ENCODE measurements around the gene TM9SF1. TPM values are rescaled to one million over a fixed set of nuclear protein-coding genes. Genes with fewer than 3 reads are reported as not detected.
A peak's percentile ranks its signal among the peaks of the same experiment; 100 is the strongest.

Gene TM9SF1
- total RNA-seq, 4 donors from 2014 or later, result 44.6 to 64.4 (median 52.9) TPM

DNA sequence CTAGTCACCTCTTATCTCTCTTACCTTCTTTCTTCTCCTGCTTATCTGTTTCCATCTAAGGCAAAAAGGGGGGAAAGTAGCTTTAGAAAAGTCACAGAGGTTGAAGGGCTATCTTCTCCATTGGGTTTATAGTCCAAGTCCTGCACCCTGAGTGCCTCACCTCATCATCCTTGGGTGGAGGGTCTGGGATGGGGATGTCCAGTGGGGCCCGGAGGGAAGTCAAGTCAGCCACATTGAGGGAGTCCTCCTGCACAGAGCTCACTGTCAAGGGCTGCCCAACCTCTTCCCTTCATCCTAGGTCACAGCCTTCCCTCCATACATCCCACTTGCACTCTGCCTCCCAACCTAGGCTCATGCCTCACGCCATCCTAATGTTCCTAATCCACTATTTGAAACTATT is 50.0 kb downstream of the TM9SF1 start:
- no peak for TF ChIP-seq POLR2A (IDR thresholded peaks at IDR 0.05)
- TF ChIP-seq, protein P1, sequence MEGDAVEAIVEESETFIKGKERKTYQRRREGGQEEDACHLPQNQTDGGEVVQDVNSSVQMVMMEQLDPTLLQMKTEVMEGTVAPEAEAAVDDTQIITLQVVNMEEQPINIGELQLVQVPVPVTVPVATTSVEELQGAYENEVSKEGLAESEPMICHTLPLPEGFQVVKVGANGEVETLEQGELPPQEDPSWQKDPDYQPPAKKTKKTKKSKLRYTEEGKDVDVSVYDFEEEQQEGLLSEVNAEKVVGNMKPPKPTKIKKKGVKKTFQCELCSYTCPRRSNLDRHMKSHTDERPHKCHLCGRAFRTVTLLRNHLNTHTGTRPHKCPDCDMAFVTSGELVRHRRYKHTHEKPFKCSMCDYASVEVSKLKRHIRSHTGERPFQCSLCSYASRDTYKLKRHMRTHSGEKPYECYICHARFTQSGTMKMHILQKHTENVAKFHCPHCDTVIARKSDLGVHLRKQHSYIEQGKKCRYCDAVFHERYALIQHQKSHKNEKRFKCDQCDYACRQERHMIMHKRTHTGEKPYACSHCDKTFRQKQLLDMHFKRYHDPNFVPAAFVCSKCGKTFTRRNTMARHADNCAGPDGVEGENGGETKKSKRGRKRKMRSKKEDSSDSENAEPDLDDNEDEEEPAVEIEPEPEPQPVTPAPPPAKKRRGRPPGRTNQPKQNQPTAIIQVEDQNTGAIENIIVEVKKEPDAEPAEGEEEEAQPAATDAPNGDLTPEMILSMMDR (IDR thresholded peaks at IDR 0.05), result no peak
- DNase-seq (ENCODE audit: low spot score in 2 of 2), result no peak
- intact Hi-C loops (cut with DNase I; ENCODE audit: low total_unique reads), result no loop called here
- H3K4me3 ChIP-seq (ENCODE audit: low read depth, poor library complexity, severe bottlenecking), result no peak overlapping the region
- WGBS, 2 donors, result 95 to 97% methylated on average over 2 of the region's 2 CpGs

DNA sequence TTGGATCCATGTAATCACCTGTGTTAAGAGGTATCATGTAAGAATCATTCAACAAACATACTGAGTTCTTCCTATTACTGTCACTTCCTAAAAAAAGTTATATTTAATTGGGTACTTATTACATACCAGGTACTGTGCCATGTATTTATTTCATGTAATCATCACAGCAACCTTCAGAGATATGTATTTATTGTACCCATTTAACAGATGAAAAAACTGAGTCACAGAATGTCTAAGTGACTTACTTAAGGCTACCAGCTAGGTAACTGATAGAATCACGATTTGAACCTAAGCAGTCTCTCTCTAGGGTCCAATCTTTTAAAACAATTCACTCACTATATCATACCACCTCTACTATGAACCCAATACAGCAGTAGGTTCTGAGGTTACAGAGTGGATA is 50.8 kb downstream of the TM9SF1 start:
- 95 to 97% methylated on average over 1 of the region's 1 CpG for WGBS, 2 donors
- TF ChIP-seq, protein P1 (IDR thresholded peaks at IDR 0.05), result no peak
- no peak for TF ChIP-seq POLR2A (IDR thresholded peaks at IDR 0.05)
- no peak overlapping the region for H3K4me3 ChIP-seq (ENCODE audit: low read depth, poor library complexity, severe bottlenecking)
- no peak for DNase-seq (ENCODE audit: low spot score in 2 of 2)
- intact Hi-C loops (cut with DNase I; ENCODE audit: low total_unique reads), result no loop called here

DNA sequence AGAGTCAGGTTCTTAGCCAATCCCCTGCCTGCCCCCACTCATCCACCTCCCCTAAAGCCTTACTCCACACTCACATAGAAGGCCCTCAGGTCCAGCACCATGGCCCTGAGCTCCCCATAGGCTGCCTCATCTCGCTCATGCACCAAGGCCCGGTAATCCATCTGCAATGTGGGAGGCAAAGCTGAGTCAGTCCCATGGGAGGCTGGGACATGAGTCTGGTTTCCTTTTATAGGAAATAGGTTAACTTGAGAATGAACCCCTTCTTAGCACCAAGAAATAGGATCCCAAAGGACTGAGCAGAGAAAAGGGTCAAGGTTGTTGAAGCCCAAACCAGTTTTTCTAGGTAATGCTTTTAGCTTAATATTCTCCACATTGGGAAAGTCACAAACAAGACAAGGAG is 51.7 kb downstream of the TM9SF1 start:
- TF ChIP-seq, protein P1 (IDR thresholded peaks at IDR 0.05), result no peak
- no peak for TF ChIP-seq POLR2A (IDR thresholded peaks at IDR 0.05)
- DNase-seq (ENCODE audit: low spot score in 2 of 2), result no peak
- intact Hi-C loops (cut with DNase I; ENCODE audit: low total_unique reads), result no loop called here
- WGBS, 2 donors, result 82 to 91% methylated on average over 2 of the region's 2 CpGs
- H3K4me3 ChIP-seq (ENCODE audit: low read depth, poor library complexity, severe bottlenecking), result no peak overlapping the region

DNA sequence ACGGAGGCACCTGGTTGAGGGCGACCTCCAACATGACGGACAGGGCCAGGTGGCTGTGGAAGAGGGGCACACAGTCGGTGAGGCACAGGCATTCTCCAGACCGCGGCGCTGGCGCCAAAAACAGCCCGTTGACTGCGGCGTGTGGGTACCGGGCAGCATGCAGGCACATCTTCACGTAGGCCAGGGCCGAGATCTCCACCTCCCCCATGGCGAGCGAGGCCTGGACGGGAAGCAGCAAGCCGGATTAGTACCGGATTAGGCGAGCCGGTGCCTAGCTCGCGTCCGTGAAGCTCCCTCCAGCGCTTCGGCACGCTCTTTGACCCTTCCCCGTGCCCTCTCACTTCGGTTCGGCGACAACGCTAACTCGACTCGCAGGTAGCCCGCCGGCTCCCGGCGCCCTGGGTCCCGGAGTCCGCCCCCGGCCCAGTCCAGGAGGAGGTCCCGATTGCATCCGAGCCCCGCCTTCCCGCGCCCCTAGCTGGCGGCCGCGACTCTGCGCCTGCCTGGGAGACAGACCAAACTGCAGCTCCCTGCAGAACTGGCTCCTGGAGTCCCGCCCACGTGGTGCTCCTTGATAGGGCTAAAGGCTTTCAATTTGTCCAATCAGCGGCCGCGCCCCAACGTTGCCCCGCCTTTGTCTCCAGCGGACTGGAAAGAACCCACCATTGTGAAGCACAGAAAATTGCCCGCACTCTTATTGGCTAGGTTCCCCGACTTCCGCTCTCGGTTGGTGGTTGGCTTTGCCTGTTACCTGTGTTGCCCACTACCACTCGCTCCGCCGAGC is 54.0 kb downstream of the TM9SF1 start, which contains the start of gene EMC9:
TSS of gene EMC9 (minus strand) at position 495 of the 784 bp plus-strand sequence. CDS start at position 208, 287 bp downstream.
- TF ChIP-seq, protein P1 (IDR thresholded peaks at IDR 0.05), result peak in 1 of 3 donors; percentile 47
- TF ChIP-seq POLR2A (IDR thresholded peaks at IDR 0.05), result no peak
- intact Hi-C loops (cut with DNase I; ENCODE audit: low total_unique reads), result loop anchor here (2.0 kb wide), 1 partner anchor 28 kb away; no protein-coding TSS in a partner anchor
- H3K4me3 ChIP-seq (ENCODE audit: low read depth, poor library complexity, severe bottlenecking), result peak within 1 kb of the TSS; percentile 66
- WGBS, 2 donors, result 0 to 1% methylated on average over 61 to 65 of the region's 65 CpGs
- DNase-seq (ENCODE audit: low spot score in 2 of 2), result peak; percentile 100

DNA sequence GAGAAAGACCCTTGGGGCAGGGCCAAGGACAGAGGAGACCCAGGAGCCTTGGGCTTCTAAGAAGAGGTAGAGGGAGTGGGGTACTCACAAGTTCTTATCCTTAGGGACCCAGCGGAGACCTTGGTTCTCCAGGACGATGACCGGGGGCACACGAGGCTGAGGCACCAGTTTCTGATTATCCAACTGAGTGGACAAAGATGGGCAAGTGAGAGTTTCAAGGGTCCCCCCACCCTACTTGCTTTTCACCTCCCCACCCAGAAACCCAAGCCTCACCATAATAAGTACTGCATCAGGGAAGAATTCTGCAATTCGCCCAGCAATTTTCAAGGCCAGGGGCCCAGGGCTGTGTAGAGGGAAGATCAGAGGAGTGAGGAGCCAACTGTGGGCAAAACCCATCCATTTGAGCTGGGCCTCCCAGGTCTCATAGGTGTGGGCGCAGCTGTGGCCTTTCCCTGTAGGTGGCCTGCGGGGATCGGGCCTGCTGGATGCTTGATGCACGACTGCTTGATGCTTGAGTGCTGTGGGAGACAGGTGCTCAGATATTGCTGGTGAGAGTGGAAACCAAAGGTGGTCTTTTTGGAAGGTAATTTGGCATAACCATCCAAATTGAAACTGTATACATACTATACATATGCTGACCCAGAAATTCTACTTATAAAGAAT is 55.8 kb downstream of the TM9SF1 start:
- 91 to 93% methylated on average over 9 of the region's 9 CpGs for WGBS, 2 donors
- TF ChIP-seq, protein P1 (IDR thresholded peaks at IDR 0.05), result no peak
- no peak for TF ChIP-seq POLR2A (IDR thresholded peaks at IDR 0.05)
- no peak for DNase-seq (ENCODE audit: low spot score in 2 of 2)
- no peak overlapping the region for H3K4me3 ChIP-seq (ENCODE audit: low read depth, poor library complexity, severe bottlenecking)
- intact Hi-C loops (cut with DNase I; ENCODE audit: low total_unique reads), result no loop called here

Small RNA genes within 50 kb of the gene (microRNA-seq; reads per million reads assigned to microRNA genes)
- gene MIR7703 (ENCODE audit: borderline number of aligned reads in 1 of 2, borderline replicate concordance in 2 of 2), result 0 reads per million in 2 donors

Other genes starting within 250 kb of the TM9SF1 start
- 10 to 100 TPM; 29.9 to 54.0 (median 38.9) TPM for gene DHRS4, start 241.7 kb downstream of the TM9SF1 start, total RNA-seq
- gene DHRS4L2, start 206.5 kb downstream of the TM9SF1 start, total RNA-seq, result 10 to 100 TPM; 15.8 to 40.4 (median 23.3) TPM
- 1 to 10 TPM; 2.8 to 7.6 (median 5.2) TPM for gene CARMIL3, start 143.4 kb downstream of the TM9SF1 start, total RNA-seq
- gene CPNE6, start 123.9 kb downstream of the TM9SF1 start, total RNA-seq, result under 1 TPM in 1 of 4 donors, not detected in 3; 0.39 TPM
- gene PCK2, start 101.1 kb downstream of the TM9SF1 start, total RNA-seq, result 10 to 100 TPM; 15.4 to 29.0 (median 21.0) TPM
- gene DCAF11, start 80.7 kb downstream of the TM9SF1 start, total RNA-seq, result 100 to 1,000 TPM in 1 of 4 donors, 10 to 100 TPM in 3; 53.3 to 134 (median 64.3) TPM
- 1 to 10 TPM in 2 of 4 donors, under 1 TPM in 1, not detected in 1; 0.52 to 2.4 (median 2.2) TPM for gene NRL, start 80.5 kb downstream of the TM9SF1 start, total RNA-seq
- gene FITM1, start 64.8 kb downstream of the TM9SF1 start, total RNA-seq, result 1 to 10 TPM in 2 of 4 donors, under 1 TPM in 1, not detected in 1; 0.61 to 1.3 (median 1.0) TPM
- 100 to 1,000 TPM in 3 of 4 donors, 10 to 100 TPM in 1; 81.3 to 125 (median 114) TPM for gene PSME1, start 59.2 kb downstream of the TM9SF1 start, total RNA-seq
- gene EMC9, start 53.9 kb downstream of the TM9SF1 start, total RNA-seq, result 10 to 100 TPM; 13.3 to 21.8 (median 20.6) TPM
- gene PSME2, start 48.8 kb downstream of the TM9SF1 start, total RNA-seq, result 10 to 100 TPM; 23.2 to 50.2 (median 31.2) TPM
- 10 to 100 TPM; 53.1 to 98.6 (median 77.3) TPM for gene RNF31, start 47.9 kb downstream of the TM9SF1 start, total RNA-seq
- gene IRF9, start 34.2 kb downstream of the TM9SF1 start, total RNA-seq, result 10 to 100 TPM; 36.1 to 54.1 (median 44.2) TPM
- gene REC8, start 23.4 kb downstream of the TM9SF1 start, total RNA-seq, result 1 to 10 TPM; 1.2 to 7.1 (median 2.4) TPM
- gene IPO4, start 6.6 kb downstream of the TM9SF1 start, total RNA-seq, result 10 to 100 TPM; 25.1 to 40.0 (median 32.6) TPM
- not detected for gene TSSK4, start 10.3 kb upstream of the TM9SF1 start, total RNA-seq
- gene CHMP4A, start 18.0 kb upstream of the TM9SF1 start, total RNA-seq, result 10 to 100 TPM; 50.3 to 99.6 (median 68.1) TPM
- 10 to 100 TPM in 3 of 4 donors, 1 to 10 TPM in 1; 9.7 to 12.2 (median 10.7) TPM for gene MDP1, start 20.6 kb upstream of the TM9SF1 start, total RNA-seq
- gene NEDD8, start 36.9 kb upstream of the TM9SF1 start, total RNA-seq, result 100 to 1,000 TPM in 3 of 4 donors, 10 to 100 TPM in 1; 68.0 to 153 (median 107) TPM
- 10 to 100 TPM; 39.0 to 57.2 (median 49.0) TPM for gene GMPR2, start 37.5 kb upstream of the TM9SF1 start, total RNA-seq
- 10 to 100 TPM; 52.5 to 70.9 (median 60.0) TPM for gene TINF2, start 47.2 kb upstream of the TM9SF1 start, total RNA-seq
- gene TGM1, start 67.7 kb upstream of the TM9SF1 start, total RNA-seq, result 100 to 1,000 TPM; 160 to 283 (median 235) TPM
- 10 to 100 TPM; 35.5 to 69.4 (median 44.7) TPM for gene RABGGTA, start 76.2 kb upstream of the TM9SF1 start, total RNA-seq
- 100 to 1,000 TPM in 1 of 4 donors, 10 to 100 TPM in 3; 55.0 to 112 (median 90.6) TPM for gene DHRS1, start 104.3 kb upstream of the TM9SF1 start, total RNA-seq
- gene NOP9, start 104.4 kb upstream of the TM9SF1 start, total RNA-seq, result 10 to 100 TPM; 13.8 to 20.4 (median 17.6) TPM
- 10 to 100 TPM; 10.6 to 29.8 (median 25.1) TPM for gene CIDEB, start 112.5 kb upstream of the TM9SF1 start, total RNA-seq
- 100 to 1,000 TPM in 3 of 4 donors, 10 to 100 TPM in 1; 88.1 to 173 (median 147) TPM for gene LTB4R2, start 114.7 kb upstream of the TM9SF1 start, total RNA-seq
- 100 to 1,000 TPM in 1 of 4 donors, 10 to 100 TPM in 3; 58.9 to 118 (median 70.9) TPM for gene LTB4R, start 116.1 kb upstream of the TM9SF1 start, total RNA-seq
- gene ADCY4, start 139.6 kb upstream of the TM9SF1 start, total RNA-seq, result 10 to 100 TPM in 3 of 4 donors, 1 to 10 TPM in 1; 6.7 to 22.8 (median 16.5) TPM
- 10 to 100 TPM in 1 of 4 donors, 1 to 10 TPM in 3; 6.3 to 18.0 (median 7.2) TPM for gene RIPK3, start 144.6 kb upstream of the TM9SF1 start, total RNA-seq
- 10 to 100 TPM in 3 of 4 donors, 1 to 10 TPM in 1; 8.3 to 26.1 (median 14.0) TPM for gene NFATC4, start 172.7 kb upstream of the TM9SF1 start, total RNA-seq
- gene NYNRIN, start 203.6 kb upstream of the TM9SF1 start, total RNA-seq, result 10 to 100 TPM; 17.7 to 37.8 (median 23.5) TPM
- 1 to 10 TPM in 2 of 4 donors, under 1 TPM in 2; 0.76 to 1.4 (median 1.1) TPM for gene CBLN3, start 234.2 kb upstream of the TM9SF1 start, total RNA-seq
- 100 to 1,000 TPM in 1 of 4 donors, 10 to 100 TPM in 3; 66.0 to 147 (median 90.6) TPM for gene KHNYN, start 234.5 kb upstream of the TM9SF1 start, total RNA-seq
- 10 to 100 TPM; 21.0 to 39.1 (median 30.2) TPM for gene SDR39U1, start 247.3 kb upstream of the TM9SF1 start, total RNA-seq

Data from lower leg skin (tissue), 4 donors.